Type B pancreatic cell (in vitro differentiated cells): Measurements from ENCODE around the gene ALKBH6. TPM values are rescaled to one million over a fixed set of nuclear protein-coding genes. Genes with fewer than 3 reads are reported as not detected.

Source experiments
- DNase-seq: peaks from one replicate; pipeline ENCODE4 v3.0.0; 2021; ENCODE audit warnings: mixed read lengths; ENCODE audit not compliant: unreplicated experiment; ENCODE audit errors: extremely low spot score
- H3K27ac Mint-ChIP-seq: 2 replicates; pipeline ENCODE4 v1.8.0; 2021; ENCODE audit warnings: mild to moderate bottlenecking, mixed read lengths
- H3K27me3 Mint-ChIP-seq: 2 replicates; pipeline ENCODE4 v1.8.0; 2021; ENCODE audit warnings: mixed read lengths
- H3K36me3 Mint-ChIP-seq: 2 replicates; pipeline ENCODE4 v1.8.0; 2021; ENCODE audit warnings: mixed read lengths
- H3K4me1 Mint-ChIP-seq: one replicate; pipeline ENCODE4 v1.8.0; 2021; ENCODE audit warnings: mixed read lengths; ENCODE audit not compliant: unreplicated experiment
- H3K4me3 Mint-ChIP-seq: 2 replicates; pipeline ENCODE4 v1.8.0; 2021; ENCODE audit warnings: mild to moderate bottlenecking, mixed read lengths
- H3K9me3 Mint-ChIP-seq: 2 replicates; pipeline ENCODE4 v1.8.0; 2021; ENCODE audit warnings: mixed read lengths
- total RNA-seq: library from RNA; stranded (reverse); gene quantifications from 2 replicates; pipeline ENCODE4 v1.2.1, GENCODE V29; 2021; ENCODE audit warnings: low replicate concordance
- TF ChIP-seq, protein P1 (sequence below): fragments of 200-600 bp; sonication (generic); conservative IDR thresholded peaks from 2 replicates; pipeline ENCODE4 v1.5.0; 2021; ENCODE audit warnings: antibody characterized with exemption, mild to moderate bottlenecking

ALKBH6 gene
- total RNA-seq, 1 donor from 2014 or later, result 24.8 TPM

- H3K4me3 Mint-ChIP-seq, result no peak overlapping the region
- no peaks in the 10 kb centered on the region for H3K9me3 Mint-ChIP-seq
- H3K36me3 Mint-ChIP-seq, result peaks cover 4% of the 10 kb centered on the region
- H3K27ac Mint-ChIP-seq, result no peak overlapping the region
- H3K4me1 Mint-ChIP-seq, result peaks cover 4% of the 10 kb centered on the region
- no peak for DNase-seq
- no peaks in the 10 kb centered on the region for H3K27me3 Mint-ChIP-seq
- TF ChIP-seq, protein P1, sequence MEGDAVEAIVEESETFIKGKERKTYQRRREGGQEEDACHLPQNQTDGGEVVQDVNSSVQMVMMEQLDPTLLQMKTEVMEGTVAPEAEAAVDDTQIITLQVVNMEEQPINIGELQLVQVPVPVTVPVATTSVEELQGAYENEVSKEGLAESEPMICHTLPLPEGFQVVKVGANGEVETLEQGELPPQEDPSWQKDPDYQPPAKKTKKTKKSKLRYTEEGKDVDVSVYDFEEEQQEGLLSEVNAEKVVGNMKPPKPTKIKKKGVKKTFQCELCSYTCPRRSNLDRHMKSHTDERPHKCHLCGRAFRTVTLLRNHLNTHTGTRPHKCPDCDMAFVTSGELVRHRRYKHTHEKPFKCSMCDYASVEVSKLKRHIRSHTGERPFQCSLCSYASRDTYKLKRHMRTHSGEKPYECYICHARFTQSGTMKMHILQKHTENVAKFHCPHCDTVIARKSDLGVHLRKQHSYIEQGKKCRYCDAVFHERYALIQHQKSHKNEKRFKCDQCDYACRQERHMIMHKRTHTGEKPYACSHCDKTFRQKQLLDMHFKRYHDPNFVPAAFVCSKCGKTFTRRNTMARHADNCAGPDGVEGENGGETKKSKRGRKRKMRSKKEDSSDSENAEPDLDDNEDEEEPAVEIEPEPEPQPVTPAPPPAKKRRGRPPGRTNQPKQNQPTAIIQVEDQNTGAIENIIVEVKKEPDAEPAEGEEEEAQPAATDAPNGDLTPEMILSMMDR, result no peak
These were observed 10.7 kb downstream of the ALKBH6 start for GRCh38 chr19:36003284-36003683.

GRCh38 chr19:36001605-36002004, 12.4 kb downstream of the ALKBH6 start:
- H3K9me3 Mint-ChIP-seq, result no peaks in the 10 kb centered on the region
- peaks cover 13% of the 10 kb centered on the region for H3K4me1 Mint-ChIP-seq
- DNase-seq, result no peak
- no peaks in the 10 kb centered on the region for H3K27me3 Mint-ChIP-seq
- H3K27ac Mint-ChIP-seq, result no peak overlapping the region
- TF ChIP-seq, protein P1, result no peak
- H3K4me3 Mint-ChIP-seq, result no peak overlapping the region
- peaks cover 11% of the 10 kb centered on the region for H3K36me3 Mint-ChIP-seq

- Mint-ChIP-seq H3K4me1 (peaks cover 22% of the 10 kb centered on the region), H3K4me3 (peak overlapping the region; percentile 90), H3K36me3 (peaks cover 8% of the 10 kb centered on the region), H3K9me3 (no peaks in the 10 kb centered on the region), H3K27ac (no peak overlapping the region), H3K27me3 (peaks cover 1% of the 10 kb centered on the region)
- TF ChIP-seq, protein P1, result no peak
- DNase-seq, result no peak
These were observed 17.2 kb downstream of the ALKBH6 start for GRCh38 chr19:35996777-35997176.

DNA sequence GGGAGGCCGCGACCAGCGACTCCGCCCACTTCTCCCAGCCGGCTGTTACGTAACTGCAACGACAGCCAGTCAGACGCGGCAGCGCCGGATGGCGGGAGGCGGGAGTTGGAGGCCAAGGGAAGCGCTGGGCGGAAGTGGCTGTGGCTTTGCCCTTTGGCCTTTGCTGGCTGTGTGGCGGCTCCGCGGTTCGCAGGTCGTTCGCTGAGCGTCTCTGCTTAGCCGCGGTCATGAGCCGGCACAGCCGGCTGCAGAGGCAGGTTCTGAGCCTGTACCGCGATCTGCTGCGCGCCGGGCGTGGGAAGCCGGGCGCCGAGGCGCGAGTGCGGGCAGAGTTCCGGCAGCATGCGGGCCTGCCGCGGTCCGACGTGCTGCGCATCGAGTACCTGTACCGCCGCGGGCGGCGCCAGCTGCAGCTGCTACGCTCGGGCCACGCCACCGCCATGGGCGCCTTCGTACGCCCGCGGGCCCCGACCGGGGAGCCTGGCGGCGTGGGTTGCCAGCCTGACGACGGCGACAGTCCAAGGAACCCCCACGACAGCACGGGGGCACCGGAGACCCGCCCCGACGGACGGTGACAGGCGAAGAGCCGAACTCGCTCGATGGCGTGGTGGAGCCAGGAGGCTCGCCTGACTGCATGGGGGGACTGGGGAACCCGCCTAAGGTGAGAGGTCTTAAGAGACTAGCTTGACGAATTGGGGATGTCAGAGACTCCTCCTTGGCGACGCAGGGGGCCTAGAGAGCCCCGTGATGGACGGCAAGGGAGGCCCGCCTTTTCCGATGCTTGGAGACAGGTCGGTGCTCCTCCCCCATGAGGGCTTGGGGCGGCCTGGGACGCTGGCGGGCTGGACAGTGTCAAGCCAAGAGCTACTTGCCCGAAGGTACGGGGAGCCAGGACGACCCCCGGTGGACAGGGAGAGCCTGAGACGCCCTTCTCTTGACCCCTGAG, 18.7 kb downstream of the ALKBH6 start, which contains the start of gene SDHAF1:
Gene SDHAF1, plus strand, starts transcription at position 141 of the 946 bp plus-strand sequence. Its CDS starts 87 bp downstream, at position 228.
- H3K4me3 Mint-ChIP-seq, result peak within 1 kb of the TSS; percentile 93
- H3K27ac Mint-ChIP-seq, result peak within 1 kb of the TSS; percentile 92
- peaks cover 2% of the 10 kb centered on the region for H3K27me3 Mint-ChIP-seq
- peak; percentile 92 for DNase-seq
- TF ChIP-seq, protein P1, result no peak
- H3K36me3 Mint-ChIP-seq, result peaks cover 8% of the 10 kb centered on the region
- peaks cover 22% of the 10 kb centered on the region for H3K4me1 Mint-ChIP-seq
- no peaks in the 10 kb centered on the region for H3K9me3 Mint-ChIP-seq

GRCh38 chr19:35993923-35994598, 20.0 kb downstream of the ALKBH6 start:
- H3K4me3 Mint-ChIP-seq, result peak overlapping the region; percentile 34
- TF ChIP-seq, protein P1, result no peak
- H3K36me3 Mint-ChIP-seq, result peaks cover 8% of the 10 kb centered on the region
- peaks cover 22% of the 10 kb centered on the region for H3K4me1 Mint-ChIP-seq
- DNase-seq, result no peak
- peaks cover 6% of the 10 kb centered on the region for H3K27me3 Mint-ChIP-seq
- H3K9me3 Mint-ChIP-seq, result no peaks in the 10 kb centered on the region
- H3K27ac Mint-ChIP-seq, result no peak overlapping the region
